Epithelial cell of esophagus (primary cell): Measurements from ENCODE around the gene SUFU.
A peak's percentile ranks its signal among the peaks of the same experiment; 100 is the strongest.
"Not testable (repeated sequence)": the region's sequence is repeated elsewhere in the genome, so short reads cannot be mapped to it uniquely, and the experiment has no call there.

Experiments used
- DNase-seq: peaks from one replicate; pipeline ENCODE4 v3.0.0; 2010; ENCODE audit warnings: low read depth
- H3K4me3 ChIP-seq: 2 replicates; pipeline ENCODE4 v1.5.1; 2011; ENCODE audit warnings: mild to moderate bottlenecking, low read length, control low read depth
- TF ChIP-seq, protein P1 (sequence below): IDR thresholded peaks from 2 replicates; pipeline ENCODE4 v1.5.1; 2011; ENCODE audit warnings: low read depth, mild to moderate bottlenecking, low read length, control low read depth, inconsistent platforms; ENCODE audit not compliant: insufficient read depth; ENCODE audit errors: missing control alignments

SUFU gene

DNA sequence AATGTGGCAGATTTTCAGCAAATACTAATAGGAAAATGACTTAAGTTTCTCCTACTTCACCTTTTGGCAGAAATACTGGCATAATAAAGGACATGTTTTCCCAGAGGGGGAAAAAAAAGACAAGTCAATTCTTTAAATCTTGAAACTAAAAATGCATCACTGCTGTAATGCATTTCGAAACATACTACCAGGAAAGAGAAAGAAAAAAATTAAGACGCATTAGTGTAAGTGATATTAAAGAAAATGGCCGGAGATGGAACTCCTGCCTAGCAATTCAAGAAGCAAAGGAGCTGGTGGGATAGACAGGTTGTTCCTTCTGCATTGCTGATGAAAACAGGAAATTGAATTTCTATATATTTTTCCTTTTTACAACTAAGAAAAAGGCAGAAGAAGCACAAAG is 4.4 kb upstream of the SUFU start:
- TF ChIP-seq, protein P1, sequence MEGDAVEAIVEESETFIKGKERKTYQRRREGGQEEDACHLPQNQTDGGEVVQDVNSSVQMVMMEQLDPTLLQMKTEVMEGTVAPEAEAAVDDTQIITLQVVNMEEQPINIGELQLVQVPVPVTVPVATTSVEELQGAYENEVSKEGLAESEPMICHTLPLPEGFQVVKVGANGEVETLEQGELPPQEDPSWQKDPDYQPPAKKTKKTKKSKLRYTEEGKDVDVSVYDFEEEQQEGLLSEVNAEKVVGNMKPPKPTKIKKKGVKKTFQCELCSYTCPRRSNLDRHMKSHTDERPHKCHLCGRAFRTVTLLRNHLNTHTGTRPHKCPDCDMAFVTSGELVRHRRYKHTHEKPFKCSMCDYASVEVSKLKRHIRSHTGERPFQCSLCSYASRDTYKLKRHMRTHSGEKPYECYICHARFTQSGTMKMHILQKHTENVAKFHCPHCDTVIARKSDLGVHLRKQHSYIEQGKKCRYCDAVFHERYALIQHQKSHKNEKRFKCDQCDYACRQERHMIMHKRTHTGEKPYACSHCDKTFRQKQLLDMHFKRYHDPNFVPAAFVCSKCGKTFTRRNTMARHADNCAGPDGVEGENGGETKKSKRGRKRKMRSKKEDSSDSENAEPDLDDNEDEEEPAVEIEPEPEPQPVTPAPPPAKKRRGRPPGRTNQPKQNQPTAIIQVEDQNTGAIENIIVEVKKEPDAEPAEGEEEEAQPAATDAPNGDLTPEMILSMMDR = no peak
- no peak overlapping the region for H3K4me3 ChIP-seq
- DNase-seq = no peak

DNA sequence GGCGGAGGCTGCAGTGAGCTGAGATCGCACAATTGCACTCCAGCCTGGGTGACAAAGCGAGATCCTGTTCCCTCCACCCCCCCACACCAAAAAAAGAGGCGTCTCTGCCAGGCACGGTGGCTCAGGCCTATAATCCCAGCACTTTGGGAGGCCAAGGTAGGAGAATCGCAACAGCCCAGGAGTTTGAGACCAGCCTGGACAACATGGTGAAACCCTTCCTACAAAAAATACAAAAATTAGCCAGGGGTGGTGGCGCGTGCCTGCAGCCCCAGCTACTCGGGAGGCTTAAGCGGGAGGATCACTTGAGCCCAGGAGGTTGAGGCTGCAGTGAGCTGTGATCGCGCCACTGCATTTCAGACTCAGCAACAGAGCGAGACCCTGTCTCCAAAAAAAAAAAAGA is 3.1 kb upstream of the SUFU start:
- H3K4me3 ChIP-seq, DNase-seq: not testable (repeated sequence)

DNA sequence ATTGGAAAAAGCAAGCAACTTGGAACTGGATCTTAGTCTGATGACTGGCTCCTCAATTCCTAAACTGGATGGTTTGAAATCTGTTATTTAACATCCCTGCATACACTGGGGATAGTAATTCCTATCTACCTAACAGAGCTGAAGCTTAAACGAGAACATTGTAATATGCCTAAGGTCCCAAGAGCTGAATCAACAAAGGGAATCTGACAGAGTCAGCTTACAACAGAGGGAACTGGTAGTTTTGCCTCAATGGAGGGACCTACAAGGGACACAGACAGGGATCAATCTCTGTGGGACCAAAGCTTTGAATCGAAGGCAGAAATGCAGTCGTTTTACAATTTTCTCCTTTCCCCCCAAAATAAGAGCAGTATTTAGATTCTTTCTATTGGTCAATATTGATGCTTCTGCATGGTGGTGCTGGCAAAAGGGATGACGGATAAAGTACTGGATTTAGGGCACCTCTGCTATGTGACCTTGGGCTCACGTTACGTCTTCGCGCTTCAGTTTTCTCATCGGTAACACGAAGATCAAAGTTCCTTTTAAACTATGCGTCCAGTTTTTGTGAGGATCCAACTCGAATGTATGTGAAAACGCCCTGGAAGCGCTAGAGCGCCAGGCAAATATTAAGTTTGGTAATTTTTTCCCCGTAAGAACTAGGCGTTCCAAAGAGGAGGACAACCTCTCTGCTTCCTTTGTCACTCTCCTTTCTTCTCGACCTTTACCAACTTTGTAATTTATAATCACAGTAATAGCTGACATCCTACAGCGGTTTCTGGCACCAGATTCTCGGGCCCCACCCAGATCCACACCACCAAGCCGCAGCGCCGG is 2.4 kb upstream of the SUFU start:
- TF ChIP-seq, protein P1 = no peak
- no peak for DNase-seq
- peak overlapping the region; percentile 97 for H3K4me3 ChIP-seq

- TF ChIP-seq, protein P1 = no peak
- H3K4me3 ChIP-seq = peak overlapping the region; percentile 97
- DNase-seq = peak; percentile 99
These were observed 1.8 kb upstream of the SUFU start for GRCh38 chr10:102502029-102502336.

GRCh38 chr10:102502337-102503151 is 1.2 kb upstream of the SUFU start, which contains the start of gene ACTR1A:
ACTR1A (minus strand) TSS chr10:102502712; CDS start chr10:102502647, 65 bp downstream.
- H3K4me3 ChIP-seq = peak within 1 kb of the TSS; percentile 97
- DNase-seq = peak; percentile 100
- TF ChIP-seq, protein P1 = no peak

DNA sequence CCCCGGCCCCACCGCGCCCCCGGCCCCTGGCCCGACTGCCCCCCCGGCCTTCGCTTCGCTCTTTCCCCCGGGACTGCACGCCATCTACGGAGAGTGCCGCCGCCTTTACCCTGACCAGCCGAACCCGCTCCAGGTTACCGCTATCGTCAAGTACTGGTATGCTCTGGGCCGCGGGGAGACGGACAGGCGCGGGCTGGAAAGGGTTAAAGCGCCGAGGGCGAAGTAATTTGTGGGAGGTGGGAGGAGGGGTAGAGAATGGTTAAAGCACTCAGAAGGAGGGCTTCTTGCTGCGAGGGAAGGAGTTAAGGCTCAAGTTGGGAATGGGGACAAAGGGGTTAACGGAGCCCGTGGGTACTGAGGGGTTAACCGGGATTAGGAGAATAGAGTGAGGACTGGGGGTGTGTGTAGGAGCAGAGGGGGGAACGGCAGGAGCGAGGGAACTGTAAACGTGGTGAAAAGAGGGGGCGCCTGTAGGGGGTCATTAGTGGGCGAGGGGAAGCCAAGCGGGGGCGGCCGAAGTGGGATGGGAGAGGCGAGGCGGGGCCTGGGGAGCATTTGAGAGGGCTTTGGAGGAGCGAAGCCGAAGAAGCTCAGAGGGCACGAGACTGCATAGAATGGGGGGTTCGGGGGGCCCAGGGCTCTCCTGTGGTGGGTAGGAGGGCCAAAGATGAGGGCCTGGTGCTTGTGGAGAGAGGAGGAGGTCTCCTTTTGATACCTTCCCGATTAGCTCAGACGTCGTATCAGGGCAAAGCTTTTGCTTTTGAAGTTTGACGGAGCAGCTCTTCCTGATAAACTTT is 605 bp downstream of the SUFU start:
- DNase-seq = peak; percentile 34
- H3K4me3 ChIP-seq = peak overlapping the region; percentile 97
- TF ChIP-seq, protein P1 = no peak

DNA sequence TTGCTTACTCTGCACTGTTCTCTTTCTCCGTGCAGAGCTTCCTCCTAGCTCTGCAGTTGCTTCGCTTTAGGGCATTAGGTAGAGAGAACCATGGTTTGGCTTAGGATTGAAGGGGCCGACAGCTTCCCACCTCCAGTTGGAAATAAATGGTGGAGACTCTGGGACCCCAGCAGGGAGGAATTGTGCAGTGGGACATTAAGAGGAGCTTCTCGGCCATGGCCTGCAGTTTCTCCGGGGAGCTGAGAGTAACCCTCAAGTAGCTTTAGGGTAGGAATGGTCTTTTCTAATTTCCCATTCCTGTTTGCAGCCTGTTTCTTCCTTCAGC is 1.2 kb downstream of the SUFU start:
- peak overlapping the region; percentile 97 for H3K4me3 ChIP-seq
- no peak for DNase-seq
- TF ChIP-seq, protein P1 = no peak
